Pons (tissue), 1 donor: ENCODE measurements around the gene CDH13.

Experiments
- DNase-seq: peaks from one replicate; pipeline ENCODE4 v3.0.0-alpha.2; 2016; ENCODE audit warnings: low spot score

Gene CDH13

GRCh38 chr16:82788919-82789318 is 162.2 kb downstream of the CDH13 start:
- DNase-seq = no peak

GRCh38 chr16:82792693-82793092 is 165.9 kb downstream of the CDH13 start:
- no peak for DNase-seq

- DNase-seq = no peak
Observed at GRCh38 chr16:82793528-82794245, 166.9 kb downstream of the CDH13 start.

- DNase-seq = no peak
Observed at GRCh38 chr16:82796047-82796446, 169.3 kb downstream of the CDH13 start.

- DNase-seq = no peak
Observed at GRCh38 chr16:82801361-82801760, 174.6 kb downstream of the CDH13 start.

- no peak for DNase-seq
Observed at GRCh38 chr16:82805866-82806265, 179.1 kb downstream of the CDH13 start.

GRCh38 chr16:82807311-82807710 is 180.5 kb downstream of the CDH13 start:
- DNase-seq = no peak

- DNase-seq = peak; percentile 74
Observed at GRCh38 chr16:82808036-82808435, 181.3 kb downstream of the CDH13 start.

- DNase-seq = no peak
Observed at GRCh38 chr16:82810077-82810476, 183.3 kb downstream of the CDH13 start.

- no peak for DNase-seq
Observed at GRCh38 chr16:82814059-82814458, 187.3 kb downstream of the CDH13 start.

GRCh38 chr16:82819286-82819685 is 192.5 kb downstream of the CDH13 start:
- DNase-seq = no peak

- DNase-seq = no peak
Observed at GRCh38 chr16:82820855-82821254, 194.1 kb downstream of the CDH13 start.

GRCh38 chr16:82824408-82824807 is 197.6 kb downstream of the CDH13 start:
- no peak for DNase-seq

GRCh38 chr16:82829301-82829700 is 202.5 kb downstream of the CDH13 start:
- no peak for DNase-seq

- no peak for DNase-seq
Observed at GRCh38 chr16:82830944-82831343, 204.2 kb downstream of the CDH13 start.

GRCh38 chr16:82832821-82833220 is 206.1 kb downstream of the CDH13 start:
- no peak for DNase-seq

GRCh38 chr16:82833378-82833993 is 206.7 kb downstream of the CDH13 start:
- no peak for DNase-seq

GRCh38 chr16:82834151-82834815 is 207.5 kb downstream of the CDH13 start:
- DNase-seq = no peak

- no peak for DNase-seq
Observed at GRCh38 chr16:82835487-82836155, 208.9 kb downstream of the CDH13 start.

- DNase-seq = no peak
Observed at GRCh38 chr16:82841108-82841507, 214.3 kb downstream of the CDH13 start.

- no peak for DNase-seq
Observed at GRCh38 chr16:82843606-82844271, 217.0 kb downstream of the CDH13 start.

- DNase-seq = no peak
Observed at GRCh38 chr16:82845116-82845515, 218.3 kb downstream of the CDH13 start.
